K562 (cell line): ENCODE measurements around the gene DLX2. TPM values are rescaled to one million over a fixed set of nuclear protein-coding genes. Genes with fewer than 3 reads are reported as not detected.

Experiments
- MAFF ChIP-seq: IDR thresholded peaks from 2 replicates; pipeline ENCODE4 v1.6.1; 2012; ENCODE audit warnings: low read length, improper control_type of control experiment
- TAF9B ChIP-seq: fragments of 450-650 bp; IDR thresholded peaks from 2 replicates; pipeline ENCODE4 v1.6.1; 2018; ENCODE audit warnings: mild to moderate bottlenecking; ENCODE audit not compliant: partially characterized antibody
- polyA plus RNA-seq, 8 experiments: library from polyadenylated mRNA; depleted of rRNA in 4 of 8; stranded (reverse) in 5 of 8; unstranded in 3 of 8; fragments of >200 nt; fragmentation: Nextera tagmentation in 2 of 8; fragmentation: Illumina TruSeq in 1 of 8; extraction: Ambion mirVana in 2 of 8; extraction: Trizol in 1 of 8; gene quantifications; 2 replicates each; pipeline versions ENCODE4 v1.2.1 to v1.2.3, GENCODE V29; 2011 to 2014; ENCODE audit warnings: inconsistent platforms in 1 of 8, missing spikeins in 1 of 8
- total RNA-seq, 7 experiments: library from RNA; depleted of rRNA in 6 of 7; stranded (reverse); fragments of >200 nt in 6 of 7; fragmentation: Illumina TruSeq in 2 of 7; extraction: Trizol in 2 of 7; gene quantifications; 2 replicates each; pipeline versions ENCODE4 v1.2.1 to v1.2.3, GENCODE V29; 2011 to 2021; ENCODE audit warnings: low replicate concordance in 1 of 7
- TF ChIP-seq, protein P1 (sequence below), 2 experiments: fragments of 450-650 bp; IDR thresholded peaks; 2 replicates each; pipeline ENCODE4 v1.6.1; 2018; ENCODE audit warnings: mild to moderate bottlenecking in 2 of 2, low read depth in 1 of 2; ENCODE audit not compliant: partially characterized antibody in 2 of 2
- TF ChIP-seq, protein P2 (sequence below), 2 experiments: IDR thresholded peaks; 2 replicates each; pipeline ENCODE4 v1.6.1; 2012; ENCODE audit warnings: improper control_type of control experiment in 2 of 2, low read depth in 2 of 2, low read length in 2 of 2, borderline replicate concordance in 1 of 2
- TF ChIP-seq, protein P3 (sequence below): fragments of 150-350 bp; IDR thresholded peaks from 2 replicates; pipeline ENCODE4 v1.6.1; 2014; ENCODE audit warnings: low read depth, mild to moderate bottlenecking, low read length, borderline replicate concordance

The DLX2 gene
- total and polyA plus RNA-seq, 9 of the 15 experiments (the other 6 are each of a cell fraction or from before 2014, with no cell fraction given) = 0.14 to 4.3 (median 0.86) TPM

DNA sequence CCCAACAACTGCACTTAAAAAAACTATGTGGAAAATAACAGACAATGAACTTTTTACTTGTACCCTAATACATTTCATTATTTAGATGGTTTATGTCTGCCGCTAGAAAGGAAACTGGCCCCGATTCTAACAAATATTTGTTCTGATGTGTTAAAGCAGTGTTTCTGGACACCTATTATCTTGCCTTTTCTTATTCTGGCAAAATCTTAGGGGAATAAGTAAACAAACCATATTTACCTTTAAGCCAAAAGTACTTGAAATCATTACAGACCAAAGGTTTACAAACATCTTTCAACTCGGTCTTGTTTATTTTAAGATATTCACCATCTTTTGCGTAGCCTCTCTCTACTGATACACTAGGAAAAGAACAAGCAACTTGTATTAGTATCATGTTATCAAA lies 29.2 kb downstream of the DLX2 start (continued):
- TF ChIP-seq, protein P1, sequence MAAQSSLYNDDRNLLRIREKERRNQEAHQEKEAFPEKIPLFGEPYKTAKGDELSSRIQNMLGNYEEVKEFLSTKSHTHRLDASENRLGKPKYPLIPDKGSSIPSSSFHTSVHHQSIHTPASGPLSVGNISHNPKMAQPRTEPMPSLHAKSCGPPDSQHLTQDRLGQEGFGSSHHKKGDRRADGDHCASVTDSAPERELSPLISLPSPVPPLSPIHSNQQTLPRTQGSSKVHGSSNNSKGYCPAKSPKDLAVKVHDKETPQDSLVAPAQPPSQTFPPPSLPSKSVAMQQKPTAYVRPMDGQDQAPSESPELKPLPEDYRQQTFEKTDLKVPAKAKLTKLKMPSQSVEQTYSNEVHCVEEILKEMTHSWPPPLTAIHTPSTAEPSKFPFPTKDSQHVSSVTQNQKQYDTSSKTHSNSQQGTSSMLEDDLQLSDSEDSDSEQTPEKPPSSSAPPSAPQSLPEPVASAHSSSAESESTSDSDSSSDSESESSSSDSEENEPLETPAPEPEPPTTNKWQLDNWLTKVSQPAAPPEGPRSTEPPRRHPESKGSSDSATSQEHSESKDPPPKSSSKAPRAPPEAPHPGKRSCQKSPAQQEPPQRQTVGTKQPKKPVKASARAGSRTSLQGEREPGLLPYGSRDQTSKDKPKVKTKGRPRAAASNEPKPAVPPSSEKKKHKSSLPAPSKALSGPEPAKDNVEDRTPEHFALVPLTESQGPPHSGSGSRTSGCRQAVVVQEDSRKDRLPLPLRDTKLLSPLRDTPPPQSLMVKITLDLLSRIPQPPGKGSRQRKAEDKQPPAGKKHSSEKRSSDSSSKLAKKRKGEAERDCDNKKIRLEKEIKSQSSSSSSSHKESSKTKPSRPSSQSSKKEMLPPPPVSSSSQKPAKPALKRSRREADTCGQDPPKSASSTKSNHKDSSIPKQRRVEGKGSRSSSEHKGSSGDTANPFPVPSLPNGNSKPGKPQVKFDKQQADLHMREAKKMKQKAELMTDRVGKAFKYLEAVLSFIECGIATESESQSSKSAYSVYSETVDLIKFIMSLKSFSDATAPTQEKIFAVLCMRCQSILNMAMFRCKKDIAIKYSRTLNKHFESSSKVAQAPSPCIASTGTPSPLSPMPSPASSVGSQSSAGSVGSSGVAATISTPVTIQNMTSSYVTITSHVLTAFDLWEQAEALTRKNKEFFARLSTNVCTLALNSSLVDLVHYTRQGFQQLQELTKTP (IDR thresholded peaks at IDR 0.05; ENCODE audit: low read depth in 1 of 2, partially characterized antibody in 2 of 2) = no peak
- TF ChIP-seq, protein P2, sequence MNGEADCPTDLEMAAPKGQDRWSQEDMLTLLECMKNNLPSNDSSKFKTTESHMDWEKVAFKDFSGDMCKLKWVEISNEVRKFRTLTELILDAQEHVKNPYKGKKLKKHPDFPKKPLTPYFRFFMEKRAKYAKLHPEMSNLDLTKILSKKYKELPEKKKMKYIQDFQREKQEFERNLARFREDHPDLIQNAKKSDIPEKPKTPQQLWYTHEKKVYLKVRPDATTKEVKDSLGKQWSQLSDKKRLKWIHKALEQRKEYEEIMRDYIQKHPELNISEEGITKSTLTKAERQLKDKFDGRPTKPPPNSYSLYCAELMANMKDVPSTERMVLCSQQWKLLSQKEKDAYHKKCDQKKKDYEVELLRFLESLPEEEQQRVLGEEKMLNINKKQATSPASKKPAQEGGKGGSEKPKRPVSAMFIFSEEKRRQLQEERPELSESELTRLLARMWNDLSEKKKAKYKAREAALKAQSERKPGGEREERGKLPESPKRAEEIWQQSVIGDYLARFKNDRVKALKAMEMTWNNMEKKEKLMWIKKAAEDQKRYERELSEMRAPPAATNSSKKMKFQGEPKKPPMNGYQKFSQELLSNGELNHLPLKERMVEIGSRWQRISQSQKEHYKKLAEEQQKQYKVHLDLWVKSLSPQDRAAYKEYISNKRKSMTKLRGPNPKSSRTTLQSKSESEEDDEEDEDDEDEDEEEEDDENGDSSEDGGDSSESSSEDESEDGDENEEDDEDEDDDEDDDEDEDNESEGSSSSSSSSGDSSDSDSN (IDR thresholded peaks at IDR 0.05; ENCODE audit: borderline replicate concordance in 1 of 2, low read depth in 2 of 2, low read length in 2 of 2) = no peak
- no peak for TF ChIP-seq MAFF
- TF ChIP-seq, protein P3, sequence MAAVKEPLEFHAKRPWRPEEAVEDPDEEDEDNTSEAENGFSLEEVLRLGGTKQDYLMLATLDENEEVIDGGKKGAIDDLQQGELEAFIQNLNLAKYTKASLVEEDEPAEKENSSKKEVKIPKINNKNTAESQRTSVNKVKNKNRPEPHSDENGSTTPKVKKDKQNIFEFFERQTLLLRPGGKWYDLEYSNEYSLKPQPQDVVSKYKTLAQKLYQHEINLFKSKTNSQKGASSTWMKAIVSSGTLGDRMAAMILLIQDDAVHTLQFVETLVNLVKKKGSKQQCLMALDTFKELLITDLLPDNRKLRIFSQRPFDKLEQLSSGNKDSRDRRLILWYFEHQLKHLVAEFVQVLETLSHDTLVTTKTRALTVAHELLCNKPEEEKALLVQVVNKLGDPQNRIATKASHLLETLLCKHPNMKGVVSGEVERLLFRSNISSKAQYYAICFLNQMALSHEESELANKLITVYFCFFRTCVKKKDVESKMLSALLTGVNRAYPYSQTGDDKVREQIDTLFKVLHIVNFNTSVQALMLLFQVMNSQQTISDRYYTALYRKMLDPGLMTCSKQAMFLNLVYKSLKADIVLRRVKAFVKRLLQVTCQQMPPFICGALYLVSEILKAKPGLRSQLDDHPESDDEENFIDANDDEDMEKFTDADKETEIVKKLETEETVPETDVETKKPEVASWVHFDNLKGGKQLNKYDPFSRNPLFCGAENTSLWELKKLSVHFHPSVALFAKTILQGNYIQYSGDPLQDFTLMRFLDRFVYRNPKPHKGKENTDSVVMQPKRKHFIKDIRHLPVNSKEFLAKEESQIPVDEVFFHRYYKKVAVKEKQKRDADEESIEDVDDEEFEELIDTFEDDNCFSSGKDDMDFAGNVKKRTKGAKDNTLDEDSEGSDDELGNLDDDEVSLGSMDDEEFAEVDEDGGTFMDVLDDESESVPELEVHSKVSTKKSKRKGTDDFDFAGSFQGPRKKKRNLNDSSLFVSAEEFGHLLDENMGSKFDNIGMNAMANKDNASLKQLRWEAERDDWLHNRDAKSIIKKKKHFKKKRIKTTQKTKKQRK = no peak
- TF ChIP-seq TAF9B = no peak
